OCI-M2 (cell line): ENCODE measurements around the gene EEF2KMT.

ENCODE experiments used
- DNase-seq: peaks from one replicate; lab custom pipeline; 2025; ENCODE audit not compliant: unreplicated experiment; lab: John Stamatoyannopoulos, UW

The EEF2KMT gene

GRCh38 chr16:5042574-5043171, 54.9 kb downstream of the EEF2KMT start:
- no peak for DNase-seq

GRCh38 chr16:5041600-5042133, 55.9 kb downstream of the EEF2KMT start:
- DNase-seq, result no peak

GRCh38 chr16:5040451-5040850, 57.1 kb downstream of the EEF2KMT start:
- no peak for DNase-seq

GRCh38 chr16:5036228-5037156, 61.1 kb downstream of the EEF2KMT start:
- no peak for DNase-seq

DNA sequence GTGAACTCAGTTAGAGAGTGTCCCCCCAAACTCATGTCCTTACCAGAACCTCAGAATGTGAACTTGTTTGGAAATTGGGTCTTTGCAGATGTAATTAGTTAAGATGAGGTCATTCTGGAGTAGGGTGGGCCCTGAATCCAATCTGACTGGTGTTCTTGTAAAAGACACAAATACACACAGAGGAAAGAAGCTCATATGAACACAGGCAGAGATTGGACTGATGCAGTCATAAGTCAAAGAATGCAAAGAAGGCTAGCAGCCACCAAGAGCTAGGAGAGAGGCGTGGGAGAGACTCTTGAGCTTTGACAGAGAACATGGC, 61.7 kb downstream of the EEF2KMT start:
- no peak for DNase-seq
